GM20000 (cell line): ENCODE results near the gene SLC6A13.

Experiments
- DNase-seq: peaks from one replicate; pipeline ENCODE4 v3.0.0; 2012; ENCODE audit warnings: low spot score
- TF ChIP-seq, protein P1 (sequence below): IDR thresholded peaks from 2 replicates; pipeline ENCODE4 v1.5.1; 2012; ENCODE audit warnings: mild to moderate bottlenecking, control low read depth; ENCODE audit errors: extremely low read depth, missing control alignments

The SLC6A13 gene

GRCh38 chr12:272942-273341, 10.3 kb upstream of the SLC6A13 start:
- no peak for DNase-seq
- TF ChIP-seq, protein P1, sequence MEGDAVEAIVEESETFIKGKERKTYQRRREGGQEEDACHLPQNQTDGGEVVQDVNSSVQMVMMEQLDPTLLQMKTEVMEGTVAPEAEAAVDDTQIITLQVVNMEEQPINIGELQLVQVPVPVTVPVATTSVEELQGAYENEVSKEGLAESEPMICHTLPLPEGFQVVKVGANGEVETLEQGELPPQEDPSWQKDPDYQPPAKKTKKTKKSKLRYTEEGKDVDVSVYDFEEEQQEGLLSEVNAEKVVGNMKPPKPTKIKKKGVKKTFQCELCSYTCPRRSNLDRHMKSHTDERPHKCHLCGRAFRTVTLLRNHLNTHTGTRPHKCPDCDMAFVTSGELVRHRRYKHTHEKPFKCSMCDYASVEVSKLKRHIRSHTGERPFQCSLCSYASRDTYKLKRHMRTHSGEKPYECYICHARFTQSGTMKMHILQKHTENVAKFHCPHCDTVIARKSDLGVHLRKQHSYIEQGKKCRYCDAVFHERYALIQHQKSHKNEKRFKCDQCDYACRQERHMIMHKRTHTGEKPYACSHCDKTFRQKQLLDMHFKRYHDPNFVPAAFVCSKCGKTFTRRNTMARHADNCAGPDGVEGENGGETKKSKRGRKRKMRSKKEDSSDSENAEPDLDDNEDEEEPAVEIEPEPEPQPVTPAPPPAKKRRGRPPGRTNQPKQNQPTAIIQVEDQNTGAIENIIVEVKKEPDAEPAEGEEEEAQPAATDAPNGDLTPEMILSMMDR, result no peak

GRCh38 chr12:271161-271560, 8.5 kb upstream of the SLC6A13 start:
- no peak for DNase-seq
- TF ChIP-seq, protein P1, result no peak

DNA sequence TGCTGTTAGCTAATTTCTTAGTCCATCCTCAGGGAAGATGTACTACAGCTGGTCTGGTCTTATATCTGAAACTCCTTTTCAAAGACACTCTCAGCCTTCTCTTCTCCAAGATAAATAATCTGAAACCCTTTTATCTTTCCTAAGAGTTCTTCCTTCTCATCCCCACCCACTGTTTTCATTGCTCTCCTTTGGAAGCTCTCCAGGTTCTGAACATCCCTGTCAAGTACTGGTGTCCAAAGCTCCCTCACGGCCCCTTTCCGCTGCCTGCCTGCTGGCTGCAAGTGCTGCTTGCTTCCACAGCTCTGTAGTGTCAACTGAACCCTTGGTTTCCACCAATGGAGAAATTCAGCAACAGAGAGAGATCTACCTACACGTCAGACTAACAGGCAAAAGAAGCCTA, 6.6 kb upstream of the SLC6A13 start:
- DNase-seq, result no peak
- TF ChIP-seq, protein P1, result no peak

GRCh38 chr12:268483-268840, 5.8 kb upstream of the SLC6A13 start:
- DNase-seq, result no peak
- TF ChIP-seq, protein P1, result no peak

- TF ChIP-seq, protein P1, result no peak
- DNase-seq, result no peak
These were observed 5.2 kb upstream of the SLC6A13 start for GRCh38 chr12:267581-268482.

DNA sequence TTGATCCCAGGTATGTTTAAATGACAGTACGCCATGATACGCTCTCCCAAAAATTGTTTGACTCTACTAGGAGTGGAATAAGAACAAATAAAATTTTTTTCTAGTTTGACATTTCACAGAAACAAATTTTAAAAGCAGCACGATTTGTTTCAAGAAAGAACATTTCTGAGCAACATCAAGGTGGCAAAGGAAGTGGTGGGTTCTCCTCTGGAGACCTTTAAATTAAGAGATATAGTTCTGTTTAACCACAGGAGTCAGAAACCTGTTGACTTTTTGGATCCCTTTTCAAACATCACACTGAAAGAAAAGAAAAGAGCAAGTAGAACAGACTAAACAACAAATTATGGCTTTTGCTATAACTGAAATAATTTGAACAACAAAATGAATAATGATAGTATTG, 2.5 kb upstream of the SLC6A13 start:
- TF ChIP-seq, protein P1, result no peak
- no peak for DNase-seq

GRCh38 chr12:264269-264668, 1.6 kb upstream of the SLC6A13 start:
- TF ChIP-seq, protein P1, result no peak
- no peak for DNase-seq
